ENCODE results near the gene MDN1.
"Not testable (repeated sequence)": the region's sequence is repeated elsewhere in the genome, so short reads cannot be mapped to it uniquely, and the experiment has no call there.

MDN1 gene

DNA sequence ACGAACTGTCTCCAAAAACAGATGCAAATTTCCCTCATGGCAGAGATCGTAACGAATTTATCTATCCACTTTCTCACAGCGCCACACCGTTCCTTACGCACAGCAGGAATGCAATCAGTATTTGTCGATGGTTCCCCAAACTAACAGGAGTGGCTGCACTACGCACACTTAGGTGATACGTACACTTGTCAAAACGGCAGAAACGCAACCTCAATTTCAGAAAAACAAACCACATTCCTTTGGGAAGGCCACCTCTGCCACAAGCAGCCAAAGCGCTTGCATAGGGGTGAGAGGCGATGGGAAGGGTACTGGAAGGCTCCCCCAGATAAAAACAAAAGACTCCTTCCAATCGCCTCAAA, 638 bp downstream of the MDN1 start:
- DNase-seq (ENCODE audit: low spot score) = peak; percentile 15

DNA sequence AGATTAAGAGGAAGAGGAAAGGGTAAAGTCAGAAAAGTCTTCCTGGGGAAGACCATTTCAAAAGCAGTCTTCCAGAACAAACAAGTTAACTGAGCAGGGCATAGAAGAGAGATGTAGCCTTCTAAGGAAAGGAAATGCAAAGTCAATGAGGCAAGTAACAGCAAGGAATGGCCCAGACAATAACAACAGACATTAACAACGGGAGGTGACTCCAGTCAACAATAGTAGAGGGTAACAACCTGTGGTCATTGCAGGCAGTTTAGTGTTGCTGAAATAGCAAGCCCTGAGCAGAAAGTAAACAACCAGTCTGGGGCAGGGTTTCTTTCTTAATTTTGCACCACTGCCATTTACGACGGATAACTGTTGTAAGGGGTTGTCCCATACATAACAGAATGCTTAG, 2.1 kb downstream of the MDN1 start:
- DNase-seq (ENCODE audit: low spot score) = no peak

DNA sequence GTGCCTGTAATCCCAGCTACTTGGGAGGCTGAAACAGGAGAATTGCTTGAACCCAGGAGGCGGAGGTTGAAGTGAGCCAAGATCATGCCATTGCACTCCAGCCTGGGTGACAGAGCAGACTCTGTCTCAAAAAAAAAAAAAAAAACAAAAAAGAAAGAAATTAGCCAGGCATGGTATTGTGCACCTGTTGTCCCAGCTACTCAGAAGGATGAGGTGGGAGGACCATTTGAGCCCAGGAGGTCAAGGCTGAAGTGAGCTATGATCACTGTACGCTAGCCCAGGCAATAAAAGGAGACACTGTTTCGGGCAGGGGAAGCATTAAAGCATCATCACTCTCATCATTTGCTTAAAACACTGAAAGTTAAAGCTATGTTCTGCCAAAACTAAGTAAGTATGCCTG, 6.2 kb downstream of the MDN1 start:
- DNase-seq (ENCODE audit: low spot score) = not testable (repeated sequence)

DNA sequence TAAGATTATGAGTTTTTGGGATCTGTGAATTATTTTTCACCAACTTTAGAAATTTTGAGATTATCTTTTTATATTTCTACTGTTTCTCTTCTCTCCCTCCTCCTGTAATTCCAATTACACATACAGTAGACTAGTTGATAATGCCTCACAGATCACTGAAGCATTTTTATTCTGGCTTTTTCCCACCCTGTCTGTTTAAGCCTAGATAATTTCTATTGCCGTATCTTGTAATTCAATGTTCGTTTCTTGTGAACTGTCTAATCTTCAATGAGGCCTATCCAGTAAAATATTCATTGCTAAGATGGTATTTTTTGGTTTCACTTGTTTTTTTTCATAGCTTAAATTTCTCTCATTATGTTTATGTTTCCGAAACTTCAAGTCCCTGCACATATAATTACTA, 12.0 kb downstream of the MDN1 start:
- DNase-seq (ENCODE audit: low spot score) = no peak

DNA sequence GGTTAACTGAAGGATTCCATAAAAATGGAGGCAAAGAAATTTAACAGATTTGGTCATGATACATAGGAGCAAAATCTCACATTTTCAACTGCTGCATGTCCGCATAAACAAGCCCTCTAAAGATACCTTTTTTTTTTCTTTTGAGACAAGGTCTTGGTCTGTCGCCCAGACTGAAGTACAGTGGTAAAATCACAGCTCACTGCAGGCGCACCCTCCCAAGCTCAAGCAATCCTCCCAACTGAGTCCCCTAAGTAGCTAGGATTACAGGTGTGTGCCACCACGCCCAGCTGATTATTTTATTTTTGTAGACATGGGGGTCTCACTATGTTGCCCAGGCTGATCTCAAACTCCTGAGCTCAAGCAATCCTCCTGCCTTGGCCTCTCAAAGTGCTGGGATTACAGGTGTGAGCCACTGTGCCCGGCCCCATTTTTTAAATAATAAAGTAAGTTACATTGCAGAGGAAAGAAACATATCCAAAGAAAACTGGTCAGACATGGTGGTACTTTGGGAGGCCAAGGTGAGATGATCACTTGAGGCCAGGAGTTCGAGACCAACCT, 13.7 kb downstream of the MDN1 start:
- no peak for DNase-seq (ENCODE audit: low spot score)

DNA sequence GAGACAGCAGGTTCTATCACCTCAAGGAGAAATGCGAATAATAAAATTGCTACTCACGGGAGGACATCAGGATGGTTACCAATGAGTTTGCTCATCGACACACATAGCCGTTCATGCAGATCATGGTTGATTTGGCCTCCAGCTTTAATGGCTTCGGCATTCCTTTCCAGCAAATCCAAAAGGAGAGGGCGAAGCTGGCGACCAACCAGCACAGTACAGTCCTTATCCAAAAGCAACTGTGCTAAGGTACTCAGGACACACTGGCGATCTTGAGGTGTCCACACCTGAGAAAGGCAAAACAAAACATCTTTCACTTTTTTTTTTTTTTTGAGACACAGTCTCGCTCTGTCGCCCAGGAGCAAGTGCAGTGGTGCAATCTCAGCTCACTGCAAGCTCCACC, 16.3 kb downstream of the MDN1 start:
- no peak for DNase-seq (ENCODE audit: low spot score)

DNA sequence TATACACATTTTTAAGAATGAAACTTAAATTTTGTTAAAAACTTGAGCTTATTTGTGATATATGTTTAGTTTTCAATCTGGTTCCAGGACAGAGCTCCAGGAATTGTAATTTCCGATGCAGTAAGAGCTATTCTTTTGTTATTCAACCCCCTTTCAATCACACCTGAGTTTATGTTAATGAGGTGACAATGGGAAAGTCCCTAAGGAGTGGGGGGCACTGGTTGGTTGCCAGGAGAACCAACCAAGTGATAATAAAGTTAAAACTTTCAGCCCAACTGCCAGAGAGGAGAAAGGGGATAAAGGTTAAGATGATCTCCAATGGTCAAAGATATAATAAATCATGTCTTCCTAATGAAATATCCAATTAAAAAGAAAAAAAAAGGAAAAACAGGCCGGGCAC, 19.8 kb downstream of the MDN1 start:
- DNase-seq (ENCODE audit: low spot score) = no peak

DNA sequence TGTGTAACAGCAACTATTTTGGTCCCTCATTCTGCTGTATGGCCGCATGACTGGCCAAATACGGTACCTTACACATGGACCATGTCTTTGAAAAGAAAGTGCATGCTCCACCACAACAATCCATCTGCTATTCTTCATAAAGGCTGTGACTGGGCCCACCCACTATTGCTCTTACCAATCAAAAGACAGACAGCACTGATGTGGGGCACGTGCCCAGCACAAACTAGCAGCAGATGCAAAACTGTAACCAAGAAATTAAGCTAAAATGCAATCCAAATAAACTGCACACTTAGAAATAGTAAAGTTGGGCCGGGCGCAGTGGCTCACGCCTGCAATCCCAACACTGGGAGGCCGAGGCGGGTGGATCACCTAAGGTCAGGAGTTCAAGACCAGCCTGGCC, 20.5 kb downstream of the MDN1 start:
- no peak for DNase-seq (ENCODE audit: low spot score)

DNA sequence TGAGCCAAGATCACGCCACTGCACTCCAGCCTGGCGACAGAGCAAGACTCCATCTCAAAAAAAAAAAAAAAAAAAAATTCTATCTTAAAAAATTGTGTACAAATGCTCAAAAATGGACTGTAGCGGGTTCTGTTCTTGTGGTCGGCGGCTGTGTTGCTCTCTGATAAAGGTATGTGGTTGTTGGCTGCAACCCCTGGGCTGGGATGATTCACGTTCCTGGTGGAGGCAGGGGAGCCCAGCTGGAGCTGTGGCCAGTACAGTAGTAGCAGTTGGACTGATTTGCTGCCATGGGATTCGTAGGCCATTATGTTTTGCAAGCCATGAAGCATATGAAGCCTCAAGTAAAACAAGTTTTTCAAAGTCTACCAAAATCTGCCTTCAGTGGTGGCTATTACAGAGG, 22.3 kb downstream of the MDN1 start:
- no peak for DNase-seq (ENCODE audit: low spot score)

DNA sequence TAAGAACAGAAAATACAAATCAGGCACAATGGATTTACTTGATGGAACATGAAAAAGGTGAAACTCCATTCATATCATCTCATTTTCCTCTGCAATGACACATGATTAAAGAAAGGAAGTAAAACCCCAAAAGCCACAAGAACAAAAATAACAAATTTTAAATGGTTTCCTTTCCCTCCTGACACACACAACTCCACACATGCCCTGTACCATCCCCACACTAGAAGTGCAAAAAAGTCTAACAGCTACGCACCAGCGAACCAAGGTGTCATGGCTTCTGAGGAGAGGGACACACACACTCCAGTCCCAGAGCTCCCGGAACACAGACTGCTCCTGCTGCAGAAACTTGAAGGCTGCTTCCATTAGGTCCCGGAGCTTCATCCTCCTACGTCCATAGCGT, 25.3 kb downstream of the MDN1 start:
- DNase-seq (ENCODE audit: low spot score) = no peak

DNA sequence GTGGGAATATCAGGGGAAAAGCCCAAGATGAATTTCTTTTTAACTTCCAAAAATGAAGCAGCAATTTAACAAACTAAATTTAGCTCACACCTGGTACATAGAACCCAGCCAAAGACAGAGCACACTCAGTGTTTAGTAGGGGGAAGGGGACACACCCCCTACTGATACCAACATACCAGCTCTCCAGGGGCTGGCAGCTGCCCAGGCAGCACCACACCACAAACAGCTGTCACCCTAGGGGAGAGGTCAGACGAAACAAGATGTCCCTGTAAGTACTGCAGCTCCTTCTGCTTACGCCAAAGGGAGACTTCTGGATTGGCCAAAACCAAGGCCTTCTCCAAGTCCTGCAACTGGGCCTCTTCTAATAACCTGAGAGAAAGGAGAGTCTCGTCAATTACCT, 26.0 kb downstream of the MDN1 start:
- no peak for DNase-seq (ENCODE audit: low spot score)

DNA sequence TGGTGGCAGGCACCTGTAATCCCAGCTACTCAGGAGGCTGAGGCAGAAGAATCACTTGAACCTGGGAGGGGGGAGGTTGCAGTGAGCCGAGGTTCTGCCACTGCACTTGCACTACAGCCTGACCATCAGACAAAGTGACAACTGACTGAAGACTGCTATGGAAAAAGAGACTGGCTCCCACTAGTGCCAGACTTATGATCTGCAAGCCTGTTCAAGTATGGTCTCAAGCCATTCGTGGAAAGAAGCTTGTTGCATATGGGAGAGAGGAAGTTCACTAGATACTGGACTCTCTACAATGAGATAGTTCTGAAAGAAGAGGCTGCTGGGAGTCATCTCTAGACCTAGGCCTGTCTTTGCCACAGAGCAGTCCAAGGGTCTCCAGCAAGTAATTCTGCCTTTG, 26.7 kb downstream of the MDN1 start:
- DNase-seq (ENCODE audit: low spot score) = peak; percentile 26

DNA sequence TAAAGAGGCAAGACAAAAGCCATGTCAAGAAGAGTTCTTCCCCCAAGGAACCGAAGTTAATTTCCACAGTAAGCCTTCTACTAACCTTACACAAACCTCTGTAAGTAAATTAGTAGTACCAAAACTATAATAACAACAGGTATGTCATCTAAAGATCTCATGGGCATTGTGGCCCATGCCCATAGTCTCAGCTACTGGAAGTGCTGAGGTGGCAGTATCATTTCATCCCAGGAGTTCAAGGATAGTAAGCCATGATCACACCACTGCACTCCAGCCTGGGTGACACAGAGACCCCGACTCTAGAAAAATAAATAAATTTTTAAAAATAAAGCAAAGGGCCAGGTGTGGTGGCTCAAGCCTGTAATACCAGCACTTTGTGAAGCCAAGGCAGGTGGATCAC, 29.2 kb downstream of the MDN1 start:
- no peak for DNase-seq (ENCODE audit: low spot score)

DNA sequence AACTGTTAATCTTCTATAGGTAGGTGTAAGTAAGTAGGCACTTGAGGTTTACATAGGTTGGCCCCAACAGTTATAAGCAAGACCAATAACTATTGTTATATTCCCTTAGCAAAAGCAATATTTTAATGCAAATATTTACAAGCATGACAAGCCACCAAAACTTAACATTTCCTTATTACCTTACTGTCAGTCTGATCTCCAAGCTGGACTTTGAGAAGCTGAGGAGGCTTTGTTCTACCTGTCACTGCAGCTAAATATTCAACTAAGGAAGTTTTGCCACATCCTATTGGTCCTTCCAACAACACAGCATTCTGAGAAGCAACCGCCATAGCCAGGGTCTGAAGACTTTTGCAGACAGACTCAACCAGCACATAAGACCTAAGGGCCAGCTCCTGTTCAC, 29.6 kb downstream of the MDN1 start:
- no peak for DNase-seq (ENCODE audit: low spot score)

DNA sequence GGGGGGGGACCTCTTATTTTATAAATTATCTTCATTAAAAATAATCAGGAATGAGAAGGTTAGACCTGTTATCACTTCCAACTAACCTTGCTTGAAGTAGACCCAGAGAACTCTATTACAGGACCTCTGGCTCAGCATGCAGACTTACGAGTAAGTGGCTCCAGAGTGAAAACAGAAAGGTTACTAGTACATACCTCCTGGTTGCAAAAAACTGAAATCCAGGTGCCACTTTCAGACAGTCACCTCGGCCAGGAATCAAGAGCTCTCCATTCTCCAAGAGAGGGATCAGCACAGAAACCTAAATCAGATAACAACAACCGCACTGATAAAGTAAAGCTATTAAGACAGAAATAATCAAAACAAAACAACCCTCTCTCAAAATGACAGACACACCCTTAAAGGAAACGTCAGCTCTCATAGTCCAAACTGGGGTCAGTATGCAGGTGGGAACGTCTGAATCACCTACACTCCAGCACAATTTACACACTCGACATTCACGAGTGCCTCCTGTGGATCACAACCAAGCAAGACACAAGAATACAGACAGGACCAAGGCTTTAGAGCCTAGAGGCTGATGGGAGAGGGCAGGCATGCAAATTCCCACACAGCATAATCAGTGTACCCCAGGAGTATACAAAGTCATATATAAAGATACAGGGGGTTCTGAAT, 31.8 kb downstream of the MDN1 start:
- no peak for DNase-seq (ENCODE audit: low spot score)

DNA sequence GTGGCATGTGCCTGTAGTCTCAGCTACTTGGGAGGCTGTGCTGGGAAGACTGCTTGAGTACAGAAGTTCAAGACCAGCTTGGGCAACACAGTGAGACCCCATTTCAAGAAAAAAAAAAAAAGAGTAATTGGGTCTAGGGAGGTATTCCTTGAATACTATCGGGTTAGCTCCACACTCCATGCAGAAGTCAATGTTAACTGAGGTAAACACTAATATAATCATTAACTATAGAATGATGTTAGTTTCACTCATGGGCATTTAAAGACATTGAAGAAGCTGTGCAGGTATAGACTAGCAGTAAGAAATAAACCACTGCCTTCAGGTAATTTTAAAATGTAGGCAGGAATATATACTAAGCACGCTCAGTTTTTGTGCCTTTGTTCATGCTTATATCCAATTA, 32.6 kb downstream of the MDN1 start:
- DNase-seq (ENCODE audit: low spot score) = no peak

DNA sequence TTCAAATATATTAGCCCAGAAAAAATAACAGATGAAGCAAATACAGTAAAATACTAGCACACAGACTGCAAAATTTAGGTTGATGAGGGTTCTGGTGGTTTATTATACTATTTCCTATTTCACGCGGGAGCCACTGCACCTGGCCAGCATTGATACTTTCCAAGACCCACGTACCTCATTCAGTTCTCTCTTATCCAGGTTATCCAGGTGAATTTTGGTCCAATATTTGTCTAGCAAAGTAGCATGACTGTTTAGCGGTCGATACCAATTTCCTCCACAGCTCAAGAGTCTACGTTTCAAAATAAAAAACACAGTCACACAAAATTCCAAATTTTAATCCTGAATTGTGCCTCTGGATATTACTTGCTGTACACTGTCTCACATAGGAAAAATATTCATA, 34.8 kb downstream of the MDN1 start:
- no peak for DNase-seq (ENCODE audit: low spot score)

DNA sequence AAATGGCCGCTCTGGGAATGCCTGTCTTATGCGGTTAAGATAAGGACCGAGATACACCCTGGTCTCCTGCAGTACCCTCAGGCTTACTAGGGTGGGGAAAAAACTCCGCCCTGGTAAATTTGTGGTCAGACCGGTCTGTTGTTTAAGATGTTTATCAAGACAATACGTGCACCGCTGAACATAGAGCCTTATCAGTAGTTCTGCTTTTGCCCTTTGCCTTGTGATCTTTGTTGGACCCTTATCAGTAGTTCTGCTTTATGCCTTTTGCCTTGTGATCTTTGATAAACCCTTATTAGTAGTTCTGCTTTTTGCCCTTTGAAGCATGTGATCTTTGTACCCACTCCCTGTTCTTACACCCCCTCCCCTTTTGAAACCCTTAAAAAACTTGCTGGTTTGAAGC, 36.3 kb downstream of the MDN1 start:
- DNase-seq (ENCODE audit: low spot score) = not testable (repeated sequence)

DNA sequence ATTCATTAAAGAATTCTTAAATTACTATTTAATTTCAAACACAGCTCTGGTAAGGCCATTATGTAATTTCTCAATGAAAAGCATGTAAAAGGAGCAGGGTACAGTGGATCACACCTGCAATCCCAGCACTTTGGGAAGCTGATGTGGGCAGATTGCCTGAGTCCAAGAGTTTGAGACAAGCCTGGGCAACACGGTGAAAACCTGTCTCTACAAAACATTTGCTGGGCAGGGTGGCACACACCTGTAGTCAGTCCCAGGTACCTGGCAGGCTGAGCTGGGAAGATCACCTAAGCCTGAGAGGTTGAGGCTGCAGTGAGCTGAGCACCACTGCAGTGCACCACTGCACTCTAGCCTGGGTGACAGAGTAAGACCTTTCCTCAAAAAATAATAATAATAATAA, 37.4 kb downstream of the MDN1 start:
- no peak for DNase-seq (ENCODE audit: low spot score)

DNA sequence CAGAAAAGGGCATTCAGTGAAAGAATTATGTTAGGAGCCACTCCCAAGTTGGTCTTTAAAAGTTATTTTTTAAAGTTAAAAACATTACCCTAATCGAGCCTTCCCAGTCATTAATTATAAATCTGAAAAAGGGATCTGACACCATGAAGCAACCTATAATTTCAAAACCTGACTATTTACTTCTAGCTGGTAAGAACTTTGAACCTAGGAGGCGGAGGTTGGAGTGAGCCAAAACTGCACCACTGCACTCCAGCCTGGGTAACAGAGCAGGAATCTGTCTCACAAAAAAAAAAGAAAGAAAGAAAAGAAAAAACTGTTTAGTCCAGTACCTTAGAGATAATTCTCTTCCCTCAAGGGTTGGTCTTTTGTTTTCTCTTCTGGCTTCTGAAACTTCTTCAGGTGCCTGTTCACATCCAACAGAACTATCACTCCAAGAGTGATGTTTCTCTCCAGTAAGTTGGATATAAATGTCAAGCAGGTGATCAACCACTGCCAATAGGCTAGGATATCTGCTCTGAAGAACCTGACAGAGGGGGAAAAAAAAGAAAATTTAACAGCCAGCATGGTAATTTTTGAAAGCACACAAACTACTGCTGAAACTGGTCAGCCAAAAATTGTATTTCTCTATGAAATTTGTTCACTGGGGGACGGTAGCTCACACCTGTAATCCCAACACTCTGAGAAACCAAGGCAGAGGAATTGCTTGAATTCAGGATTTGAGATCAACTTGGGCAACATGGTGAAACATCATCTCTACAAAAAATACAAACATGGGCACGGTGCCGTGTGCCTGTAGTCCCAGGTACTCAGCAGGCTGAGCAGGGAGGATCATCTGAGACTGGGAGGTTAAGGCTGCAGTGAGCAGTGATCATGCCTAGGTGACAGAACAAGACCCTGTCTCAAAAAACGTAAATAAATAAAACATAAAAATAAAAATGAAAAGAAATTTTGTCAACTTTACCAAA, 38.2 kb downstream of the MDN1 start:
- no peak for DNase-seq (ENCODE audit: low spot score)

DNA sequence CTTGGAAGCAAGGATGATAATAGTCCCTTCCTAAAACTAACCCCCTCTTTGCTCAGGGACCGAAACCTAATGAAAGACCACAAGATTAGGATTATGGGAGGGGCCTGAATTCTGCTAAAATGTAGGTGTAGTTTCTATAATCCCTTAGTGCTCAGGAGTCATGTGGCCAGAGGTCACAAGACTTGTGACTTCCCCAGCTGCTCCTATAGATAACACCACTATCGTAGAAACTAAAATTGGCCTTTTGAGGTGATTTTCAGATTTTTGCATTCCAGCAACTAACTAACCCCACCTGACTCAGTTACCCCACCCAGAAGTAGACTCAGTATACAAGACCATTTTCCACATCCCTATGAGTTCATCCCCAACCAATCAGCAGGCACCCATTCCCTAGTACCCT, 42.1 kb downstream of the MDN1 start:
- no peak for DNase-seq (ENCODE audit: low spot score)

DNA sequence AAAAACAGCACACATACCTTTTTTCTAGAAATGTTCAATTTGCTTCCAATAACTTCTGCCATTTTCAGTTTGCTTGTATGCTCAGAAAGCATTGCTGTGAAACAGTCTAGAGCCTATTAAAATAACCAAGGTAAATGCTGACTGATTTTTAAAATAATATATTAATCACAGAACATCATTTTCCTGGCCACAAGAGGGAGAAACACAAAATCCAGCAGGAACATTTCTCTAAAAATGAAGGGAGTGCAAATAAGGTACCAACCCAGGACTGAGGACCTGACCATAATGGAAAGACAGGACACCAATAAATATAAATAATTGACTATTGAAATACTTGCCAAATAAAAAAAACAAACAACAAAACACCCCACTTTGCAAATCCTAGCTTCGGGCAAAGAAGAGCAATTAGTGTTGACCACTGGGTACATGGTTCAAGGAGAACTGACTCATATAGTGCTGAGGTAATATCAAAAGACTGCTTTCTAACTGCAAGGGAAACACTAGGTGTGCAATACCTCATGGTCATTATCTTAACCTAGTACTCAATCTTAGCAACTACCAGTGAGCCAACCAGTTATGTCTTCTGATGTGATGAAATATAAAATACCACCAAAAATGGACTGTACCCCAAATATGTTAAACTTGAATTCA, 42.9 kb downstream of the MDN1 start:
- DNase-seq (ENCODE audit: low spot score) = no peak

DNA sequence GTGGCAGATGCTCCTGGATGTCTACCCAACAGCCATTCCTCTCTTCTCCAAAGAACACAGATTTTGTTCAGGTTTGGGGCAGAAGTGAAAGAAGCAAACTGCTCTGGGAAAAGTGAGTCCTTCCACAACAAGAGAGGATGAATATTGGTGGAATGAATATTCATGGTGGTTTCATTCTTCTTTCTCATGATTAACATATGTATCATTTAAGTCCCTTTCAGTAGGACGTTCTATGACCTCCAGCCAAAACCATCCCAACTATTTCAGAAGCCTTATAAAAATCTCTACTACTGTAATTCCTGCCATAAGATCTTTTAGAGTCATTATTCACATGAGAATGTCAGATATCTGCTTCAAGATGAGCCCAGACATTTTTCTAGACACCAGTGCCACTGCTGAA, 44.4 kb downstream of the MDN1 start:
- no peak for DNase-seq (ENCODE audit: low spot score)

Data from AG08396 (cell line).